Measurements from ENCODE around the gene CACNA2D4.

The CACNA2D4 gene

GRCh38 chr12:1836241-1836803 lies 82.1 kb downstream of the CACNA2D4 start:
- Histone ChIP-seq H2BK120ac (ENCODE audit: low read depth, low read length) (no peak overlapping the region), H2BK5ac (ENCODE audit: low read depth, low read length, poor library complexity, severe bottlenecking) (no peak overlapping the region), H3K18ac (ENCODE audit: low read depth in 1 of 2, low read length in 2 of 2) (peak overlapping the region; percentile 79), H3K9ac (ENCODE audit: low read length) (no peak overlapping the region), H3K27ac (ENCODE audit: low read length, poor library complexity, severe bottlenecking) (no peak overlapping the region), H4K91ac (ENCODE audit: low read length) (peak overlapping the region; percentile 22), H3K79me1 (replicated peaks; ENCODE audit: low read length, poor library complexity, severe bottlenecking) (no peaks in the 10 kb centered on the region), H3K27me3 (ENCODE audit: control insufficient read depth in 1 of 2, insufficient read depth in 1 of 2, low read length in 2 of 2) (peaks cover 26 to 75% of the 10 kb centered on the region in 2 experiments), H4K8ac (ENCODE audit: low read length) (no peak overlapping the region), H3K9me3 (ENCODE audit: control insufficient read depth, low read length) (no peaks in the 10 kb centered on the region), H2AK5ac (ENCODE audit: low read length, severe bottlenecking) (no peak overlapping the region), H2BK12ac (ENCODE audit: low read length in 2 of 2) (peak overlapping the region; percentile 49 to 92), H3K36me3 (ENCODE audit: control insufficient read depth in 1 of 2, insufficient read depth in 2 of 2, low read depth in 1 of 2, low read length in 2 of 2) (no peaks in the 10 kb centered on the region), H3K14ac (ENCODE audit: low read length in 2 of 2) (no peak overlapping the region), H3K4me1 (ENCODE audit: control insufficient read depth, insufficient read depth, low read depth, low read length) (peaks cover 36% of the 10 kb centered on the region), H2BK15ac (ENCODE audit: low read depth, poor library complexity, severe bottlenecking) (peak overlapping the region; percentile 92), H3K23ac (ENCODE audit: low read length in 2 of 2) (no peak overlapping the region), H3K4ac (ENCODE audit: low read depth in 1 of 2, low read length in 2 of 2) (no peak overlapping the region), H3K4me3 (ENCODE audit: insufficient read depth in 1 of 2, low read depth in 1 of 2, low read length in 2 of 2) (no peak overlapping the region), H3K4me2 (ENCODE audit: low read length, poor library complexity, severe bottlenecking) (no peak overlapping the region), H2AFZ (ENCODE audit: low read depth, low read length) (no peak overlapping the region)
- 81% methylated on average over 7 of the region's 7 CpGs for WGBS
- no peak for DNase-seq

GRCh38 chr12:1835211-1836131 lies 83.0 kb downstream of the CACNA2D4 start:
- Histone ChIP-seq H3K27me3 (ENCODE audit: control insufficient read depth in 1 of 2, insufficient read depth in 1 of 2, low read length in 2 of 2) (peaks cover 34 to 75% of the 10 kb centered on the region in 2 experiments), H3K9me3 (ENCODE audit: control insufficient read depth, low read length) (no peaks in the 10 kb centered on the region), H4K91ac (ENCODE audit: low read length) (no peak overlapping the region), H3K4me2 (ENCODE audit: low read length, poor library complexity, severe bottlenecking) (no peak overlapping the region), H3K4me1 (ENCODE audit: control insufficient read depth, insufficient read depth, low read depth, low read length) (peaks cover 39% of the 10 kb centered on the region), H4K8ac (ENCODE audit: low read length) (no peak overlapping the region), H2AK5ac (ENCODE audit: low read length, severe bottlenecking) (no peak overlapping the region), H2BK15ac (ENCODE audit: low read depth, poor library complexity, severe bottlenecking) (no peak overlapping the region), H3K23ac (ENCODE audit: low read length in 2 of 2) (no peak overlapping the region), H2BK120ac (ENCODE audit: low read depth, low read length) (no peak overlapping the region), H3K4ac (ENCODE audit: low read depth in 1 of 2, low read length in 2 of 2) (no peak overlapping the region), H3K27ac (ENCODE audit: low read length, poor library complexity, severe bottlenecking) (no peak overlapping the region), H3K36me3 (ENCODE audit: control insufficient read depth in 1 of 2, insufficient read depth in 2 of 2, low read depth in 1 of 2, low read length in 2 of 2) (no peaks in the 10 kb centered on the region), H3K79me1 (replicated peaks; ENCODE audit: low read length, poor library complexity, severe bottlenecking) (no peaks in the 10 kb centered on the region), H2BK12ac (ENCODE audit: low read length in 2 of 2) (peak overlapping the region in 1 of 2 experiments; percentile 32), H3K9ac (ENCODE audit: low read length) (no peak overlapping the region), H3K4me3 (ENCODE audit: insufficient read depth in 1 of 2, low read depth in 1 of 2, low read length in 2 of 2) (no peak overlapping the region), H3K14ac (ENCODE audit: low read length in 2 of 2) (no peak overlapping the region), H2BK5ac (ENCODE audit: low read depth, low read length, poor library complexity, severe bottlenecking) (no peak overlapping the region), H2AFZ (ENCODE audit: low read depth, low read length) (no peak overlapping the region), H3K18ac (ENCODE audit: low read depth in 1 of 2, low read length in 2 of 2) (peak overlapping the region in 1 of 2 experiments; percentile 8)
- WGBS, result 91% methylated on average over 22 of the region's 22 CpGs
- DNase-seq, result no peak

GRCh38 chr12:1834186-1834925 lies 84.1 kb downstream of the CACNA2D4 start:
- H2AFZ ChIP-seq (ENCODE audit: low read depth, low read length), result no peak overlapping the region
- WGBS, result 90% methylated on average over 34 of the region's 34 CpGs
- H3K79me1 ChIP-seq (replicated peaks; ENCODE audit: low read length, poor library complexity, severe bottlenecking), result no peaks in the 10 kb centered on the region
- H3K9ac ChIP-seq (ENCODE audit: low read length), result no peak overlapping the region
- no peak overlapping the region for H4K8ac ChIP-seq (ENCODE audit: low read length)
- H3K18ac ChIP-seq (ENCODE audit: low read depth in 1 of 2, low read length in 2 of 2), result no peak overlapping the region
- no peak overlapping the region for H3K23ac ChIP-seq (ENCODE audit: low read length in 2 of 2)
- H3K14ac ChIP-seq (ENCODE audit: low read length in 2 of 2), result peak overlapping the region in 1 of 2 experiments; percentile 9
- no peak overlapping the region for H2BK5ac ChIP-seq (ENCODE audit: low read depth, low read length, poor library complexity, severe bottlenecking)
- H3K4me3 ChIP-seq (ENCODE audit: insufficient read depth in 1 of 2, low read depth in 1 of 2, low read length in 2 of 2), result no peak overlapping the region
- H3K9me3 ChIP-seq (ENCODE audit: control insufficient read depth, low read length), result no peaks in the 10 kb centered on the region
- H4K91ac ChIP-seq (ENCODE audit: low read length), result no peak overlapping the region
- no peak for DNase-seq
- H2AK5ac ChIP-seq (ENCODE audit: low read length, severe bottlenecking), result no peak overlapping the region
- H3K27me3 ChIP-seq (ENCODE audit: control insufficient read depth in 1 of 2, insufficient read depth in 1 of 2, low read length in 2 of 2), result peaks cover 45 to 80% of the 10 kb centered on the region in 2 experiments
- no peak overlapping the region for H3K4me2 ChIP-seq (ENCODE audit: low read length, poor library complexity, severe bottlenecking)
- H2BK12ac ChIP-seq (ENCODE audit: low read length in 2 of 2), result no peak overlapping the region
- no peak overlapping the region for H2BK15ac ChIP-seq (ENCODE audit: low read depth, poor library complexity, severe bottlenecking)
- peaks cover 35% of the 10 kb centered on the region for H3K4me1 ChIP-seq (ENCODE audit: control insufficient read depth, insufficient read depth, low read depth, low read length)
- no peak overlapping the region for H3K4ac ChIP-seq (ENCODE audit: low read depth in 1 of 2, low read length in 2 of 2)
- H2BK120ac ChIP-seq (ENCODE audit: low read depth, low read length), result no peak overlapping the region
- no peaks in the 10 kb centered on the region for H3K36me3 ChIP-seq (ENCODE audit: control insufficient read depth in 1 of 2, insufficient read depth in 2 of 2, low read depth in 1 of 2, low read length in 2 of 2)
- no peak overlapping the region for H3K27ac ChIP-seq (ENCODE audit: low read length, poor library complexity, severe bottlenecking)

- Histone ChIP-seq H2AK5ac (ENCODE audit: low read length, severe bottlenecking) (no peak overlapping the region), H2BK12ac (ENCODE audit: low read length in 2 of 2) (no peak overlapping the region), H3K4me2 (ENCODE audit: low read length, poor library complexity, severe bottlenecking) (no peak overlapping the region), H4K8ac (ENCODE audit: low read length) (no peak overlapping the region), H3K9ac (ENCODE audit: low read length) (no peak overlapping the region), H2BK15ac (ENCODE audit: low read depth, poor library complexity, severe bottlenecking) (no peak overlapping the region), H3K79me1 (replicated peaks; ENCODE audit: low read length, poor library complexity, severe bottlenecking) (no peaks in the 10 kb centered on the region), H2AFZ (ENCODE audit: low read depth, low read length) (no peak overlapping the region), H3K23ac (ENCODE audit: low read length in 2 of 2) (no peak overlapping the region), H3K27me3 (ENCODE audit: control insufficient read depth in 1 of 2, insufficient read depth in 1 of 2, low read length in 2 of 2) (peaks cover 53 to 81% of the 10 kb centered on the region in 2 experiments), H3K4ac (ENCODE audit: low read depth in 1 of 2, low read length in 2 of 2) (no peak overlapping the region), H4K91ac (ENCODE audit: low read length) (no peak overlapping the region), H2BK120ac (ENCODE audit: low read depth, low read length) (no peak overlapping the region), H3K18ac (ENCODE audit: low read depth in 1 of 2, low read length in 2 of 2) (no peak overlapping the region), H2BK5ac (ENCODE audit: low read depth, low read length, poor library complexity, severe bottlenecking) (no peak overlapping the region), H3K27ac (ENCODE audit: low read length, poor library complexity, severe bottlenecking) (no peak overlapping the region), H3K4me3 (ENCODE audit: insufficient read depth in 1 of 2, low read depth in 1 of 2, low read length in 2 of 2) (no peak overlapping the region), H3K14ac (ENCODE audit: low read length in 2 of 2) (no peak overlapping the region), H3K36me3 (ENCODE audit: control insufficient read depth in 1 of 2, insufficient read depth in 2 of 2, low read depth in 1 of 2, low read length in 2 of 2) (no peaks in the 10 kb centered on the region), H3K9me3 (ENCODE audit: control insufficient read depth, low read length) (no peaks in the 10 kb centered on the region), H3K4me1 (ENCODE audit: control insufficient read depth, insufficient read depth, low read depth, low read length) (peaks cover 28% of the 10 kb centered on the region)
- WGBS, result 92% methylated on average over 10 of the region's 10 CpGs
- no peak for DNase-seq
Measured at GRCh38 chr12:1833596-1834028, 84.8 kb downstream of the CACNA2D4 start.

Data from mesenchymal stem cell (in vitro differentiated cells and primary cell).